B cell (primary cell): ENCODE data around the gene GBA3.

Source experiments
- EZH2 ChIP-seq: IDR thresholded peaks from 2 replicates; pipeline ENCODE4 v1.6.1; 2012; ENCODE audit warnings: borderline replicate concordance, low read depth, mild to moderate bottlenecking, moderate library complexity, low read length; ENCODE audit not compliant: insufficient read depth, poor library complexity, severe bottlenecking
- TF ChIP-seq, protein P1 (sequence below): fragments of 200-600 bp; IDR thresholded peaks from one replicate; pipeline ENCODE4 v1.8.0; 2022; ENCODE audit warnings: antibody characterized with exemption, mild to moderate bottlenecking

DNA sequence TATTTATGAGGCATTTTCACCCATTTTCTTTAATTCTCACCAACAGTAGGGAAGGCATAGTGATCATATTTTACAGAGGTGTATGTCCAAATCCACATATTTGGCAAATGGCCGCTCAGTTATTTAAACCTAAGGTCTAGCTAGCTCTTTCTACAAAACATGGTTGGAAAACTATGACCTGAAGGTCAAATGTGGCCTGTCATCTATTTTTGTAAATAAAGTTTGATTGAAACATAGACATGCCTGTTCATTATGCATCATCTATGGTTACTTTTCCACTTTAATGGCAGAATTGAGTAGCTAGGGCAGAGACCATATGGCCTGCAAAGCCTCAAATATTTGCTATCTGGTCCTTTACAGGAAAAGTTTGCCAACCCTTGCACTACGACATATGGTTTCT lies 44.2 kb downstream of the GBA3 start:
- TF ChIP-seq, protein P1, sequence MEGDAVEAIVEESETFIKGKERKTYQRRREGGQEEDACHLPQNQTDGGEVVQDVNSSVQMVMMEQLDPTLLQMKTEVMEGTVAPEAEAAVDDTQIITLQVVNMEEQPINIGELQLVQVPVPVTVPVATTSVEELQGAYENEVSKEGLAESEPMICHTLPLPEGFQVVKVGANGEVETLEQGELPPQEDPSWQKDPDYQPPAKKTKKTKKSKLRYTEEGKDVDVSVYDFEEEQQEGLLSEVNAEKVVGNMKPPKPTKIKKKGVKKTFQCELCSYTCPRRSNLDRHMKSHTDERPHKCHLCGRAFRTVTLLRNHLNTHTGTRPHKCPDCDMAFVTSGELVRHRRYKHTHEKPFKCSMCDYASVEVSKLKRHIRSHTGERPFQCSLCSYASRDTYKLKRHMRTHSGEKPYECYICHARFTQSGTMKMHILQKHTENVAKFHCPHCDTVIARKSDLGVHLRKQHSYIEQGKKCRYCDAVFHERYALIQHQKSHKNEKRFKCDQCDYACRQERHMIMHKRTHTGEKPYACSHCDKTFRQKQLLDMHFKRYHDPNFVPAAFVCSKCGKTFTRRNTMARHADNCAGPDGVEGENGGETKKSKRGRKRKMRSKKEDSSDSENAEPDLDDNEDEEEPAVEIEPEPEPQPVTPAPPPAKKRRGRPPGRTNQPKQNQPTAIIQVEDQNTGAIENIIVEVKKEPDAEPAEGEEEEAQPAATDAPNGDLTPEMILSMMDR, result no peak
- no peak for TF ChIP-seq EZH2
